NCI-H2196 treated with DMSO at 0.1 percent for 48 hours (cell line): ENCODE measurements around the gene ADGRF5.
"Not testable (repeated sequence)": the region's sequence is repeated elsewhere in the genome, so short reads cannot be mapped to it uniquely, and the experiment has no call there.

ENCODE experiments used
- DNase-seq: peaks from one replicate; lab custom pipeline; 2025; ENCODE audit not compliant: unreplicated experiment; lab: John Stamatoyannopoulos, UW

The ADGRF5 gene

DNA sequence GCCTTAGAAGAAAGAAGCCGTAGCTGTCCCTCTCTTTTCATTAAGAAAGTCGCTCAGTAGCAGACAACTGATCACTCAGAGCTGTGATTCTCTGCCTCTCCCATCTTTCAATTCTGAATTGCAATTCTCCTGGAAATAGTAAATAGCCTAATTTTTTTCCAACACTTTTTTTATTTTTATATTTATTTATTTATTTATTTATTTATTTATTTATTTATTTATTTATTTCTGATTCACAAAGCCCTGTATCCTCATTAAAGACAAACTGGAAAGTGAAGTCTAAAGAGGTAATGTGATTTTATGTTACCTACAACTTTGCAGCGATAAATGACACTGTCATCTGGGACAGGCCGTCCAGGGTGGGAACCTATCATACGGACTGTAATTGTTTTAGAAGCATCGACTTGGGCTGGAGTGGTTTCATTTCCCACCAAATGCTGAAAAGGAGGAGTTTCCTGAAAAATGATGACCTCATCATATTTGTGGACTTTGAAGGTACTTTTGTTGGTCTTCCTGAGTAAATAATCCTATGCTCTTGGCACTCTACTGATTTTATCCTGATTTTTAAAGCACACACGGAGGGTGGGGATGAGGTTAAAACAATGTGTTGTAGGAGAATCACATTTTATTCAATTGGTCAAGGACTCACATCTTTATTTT is 87.4 kb downstream of the ADGRF5 start:
- DNase-seq: not testable (repeated sequence)

DNA sequence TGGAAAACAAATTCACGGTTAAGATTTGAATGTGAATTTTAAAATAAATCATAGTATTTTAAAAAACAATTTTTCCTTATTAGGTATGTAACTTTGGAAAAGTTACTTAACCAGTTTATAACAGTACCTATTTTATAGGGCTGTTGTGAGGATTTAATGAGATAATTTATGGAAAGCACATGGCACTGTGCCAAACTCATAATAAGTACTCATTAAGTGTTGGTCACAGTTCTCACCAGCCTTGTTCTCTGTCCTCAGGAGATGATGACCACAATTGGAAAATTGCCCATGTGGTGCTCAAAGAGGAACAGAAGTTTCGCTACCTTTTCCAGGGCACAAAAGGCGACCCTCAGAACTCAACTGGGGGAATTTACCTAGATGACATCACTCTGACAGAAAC is 88.9 kb downstream of the ADGRF5 start:
- no peak for DNase-seq

DNA sequence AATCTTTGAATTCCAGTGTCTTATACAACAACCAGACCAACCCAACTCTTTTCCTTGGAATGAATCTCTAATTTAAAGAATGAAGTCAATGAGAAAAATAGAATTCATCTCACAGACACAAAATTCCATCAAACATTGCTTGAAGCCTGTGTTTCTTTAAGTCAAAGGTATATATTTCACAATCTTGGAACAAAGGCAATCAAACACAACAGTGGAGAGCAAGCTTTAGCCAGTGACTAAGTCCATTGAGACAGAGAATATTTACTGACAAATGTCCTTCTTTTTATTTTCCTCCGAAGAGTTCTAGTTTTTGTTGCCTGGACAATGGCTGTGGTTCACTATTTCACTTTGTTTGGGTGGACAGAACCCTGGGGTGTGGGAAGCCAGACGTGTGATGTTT is 92.8 kb downstream of the ADGRF5 start:
- DNase-seq: no peak

DNA sequence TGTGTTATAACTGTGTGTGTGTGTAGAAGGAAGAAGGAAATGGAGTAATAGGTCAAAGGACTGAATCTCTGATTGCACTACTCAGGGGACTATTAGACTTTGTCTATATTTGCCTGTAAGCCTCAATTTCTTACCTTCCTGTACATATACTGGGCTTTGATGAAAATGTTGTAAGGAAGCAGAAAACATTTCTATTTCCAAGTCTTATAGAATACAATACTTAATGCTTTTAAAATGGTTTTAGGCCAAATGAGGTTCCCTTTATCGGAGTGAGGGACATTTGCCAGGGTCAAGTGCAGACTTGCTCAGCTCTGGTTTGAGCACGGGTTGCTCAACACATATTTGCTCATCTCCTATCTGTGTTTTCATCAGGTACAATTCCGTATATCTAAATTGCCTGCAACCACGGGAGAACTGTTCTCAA is 100.3 kb downstream of the ADGRF5 start:
- no peak for DNase-seq

DNA sequence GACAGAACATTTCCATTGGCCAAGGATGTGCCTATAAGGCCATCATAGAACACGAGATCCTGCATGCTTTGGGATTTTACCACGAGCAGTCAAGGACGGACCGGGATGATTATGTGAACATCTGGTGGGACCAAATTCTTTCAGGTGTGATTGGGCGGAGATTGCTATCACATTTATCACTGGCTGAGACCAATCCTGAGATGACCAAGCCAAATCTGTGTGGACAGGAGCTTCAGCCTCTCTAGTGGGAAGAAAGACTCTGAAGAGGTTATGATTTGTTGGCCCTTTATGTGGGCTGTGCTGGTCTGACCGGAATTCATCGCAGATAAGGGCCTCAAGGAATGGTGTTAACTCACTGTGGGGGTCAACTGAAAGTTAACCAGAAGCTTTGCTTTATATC is 102.2 kb downstream of the ADGRF5 start:
- DNase-seq: no peak

DNA sequence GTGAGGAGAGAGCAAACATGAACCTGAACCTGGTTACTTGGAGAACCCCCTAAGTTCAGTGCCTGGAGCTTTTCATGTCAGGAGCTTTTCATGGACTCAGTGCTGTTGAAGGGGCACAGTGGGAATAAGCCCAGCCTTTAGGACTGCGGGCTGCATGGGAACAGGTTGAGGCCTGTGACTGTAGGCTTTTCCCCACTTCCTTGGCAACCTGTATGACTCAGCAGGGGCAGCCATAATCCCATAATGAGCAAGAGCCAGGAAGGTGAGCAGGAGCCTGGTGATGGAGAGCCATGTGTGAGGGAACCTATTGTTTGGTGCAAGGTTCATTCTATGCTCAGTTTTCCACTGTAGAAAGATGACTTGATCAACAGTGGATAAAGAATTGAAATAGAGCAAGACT is 105.1 kb downstream of the ADGRF5 start:
- DNase-seq: no peak

DNA sequence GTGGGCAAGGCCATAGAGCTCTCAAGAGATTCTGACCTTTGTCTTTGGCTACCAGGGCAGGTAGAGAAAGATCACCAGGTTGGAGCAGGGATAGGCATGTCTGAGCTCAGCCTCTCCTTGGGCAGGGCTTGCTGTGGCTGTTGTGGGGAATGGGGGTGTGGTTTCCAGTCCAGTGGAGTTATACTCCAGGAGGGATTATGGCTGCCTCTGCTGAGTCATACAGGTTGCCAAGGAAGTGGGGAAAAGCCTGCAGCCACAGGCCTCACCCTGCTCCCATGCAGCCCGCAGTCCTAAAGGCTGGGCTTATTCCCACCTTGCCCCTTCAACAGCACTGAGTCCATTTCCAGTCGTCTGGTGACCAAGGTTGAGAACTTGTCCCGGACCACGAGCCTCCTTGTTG is 106.6 kb downstream of the ADGRF5 start:
- DNase-seq: no peak

DNA sequence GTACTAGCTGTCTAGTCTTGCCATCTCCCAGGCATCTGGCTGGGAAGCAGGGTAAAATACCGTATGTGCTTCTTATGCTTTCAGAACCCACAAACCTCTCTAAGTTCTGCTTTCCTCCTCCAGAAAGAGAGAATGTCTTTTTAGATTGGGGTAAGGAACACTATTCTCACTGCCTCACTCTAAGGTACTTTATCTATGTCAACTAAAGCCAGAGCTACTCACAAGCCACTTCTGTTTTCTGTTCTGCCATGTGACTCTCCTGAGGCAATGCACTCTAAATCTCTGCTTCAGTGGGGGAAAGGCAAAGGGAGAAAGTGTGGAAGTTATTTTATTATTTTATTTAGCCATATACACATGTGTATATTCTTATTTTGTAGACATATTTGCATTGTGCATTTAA is 112.9 kb downstream of the ADGRF5 start:
- DNase-seq: no peak
